ENCODE data around the gene TMCO5A.

Gene TMCO5A

DNA sequence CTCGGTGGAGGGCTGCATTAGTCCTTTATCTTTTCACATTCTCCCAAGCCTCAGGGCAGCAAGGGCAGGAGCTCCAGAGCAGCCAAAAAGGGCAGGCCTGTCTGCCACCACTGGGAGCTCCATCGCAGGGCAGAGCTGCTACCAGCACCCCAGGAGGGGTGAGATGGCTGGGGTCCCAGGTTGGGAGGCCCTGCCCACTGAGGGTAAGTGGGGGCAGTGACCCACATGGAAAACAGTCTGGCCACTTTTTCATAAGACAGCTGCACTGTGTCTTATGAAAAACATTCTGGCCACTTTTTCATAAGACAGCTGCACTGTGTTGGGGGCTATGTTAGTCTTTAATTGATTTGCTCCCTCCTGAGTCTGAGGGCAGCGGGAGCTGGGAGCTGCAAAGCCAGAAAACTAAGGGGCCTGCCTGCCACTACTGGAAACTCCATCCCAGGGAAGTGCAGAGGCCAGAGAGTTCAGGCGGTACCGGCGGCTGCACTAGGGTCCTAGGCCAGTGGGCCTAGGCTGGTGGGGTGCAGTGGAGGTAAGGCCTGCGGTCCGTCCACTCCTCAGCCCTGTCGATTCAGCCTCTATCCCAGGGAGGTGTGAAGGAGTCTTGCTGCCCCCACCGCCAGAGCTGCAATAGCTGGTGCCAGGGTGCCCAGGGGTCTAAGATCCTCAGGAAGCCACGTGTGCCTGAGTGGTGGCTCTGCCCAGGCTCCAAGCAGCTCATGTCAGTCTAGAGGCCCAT is 45.4 kb downstream of the TMCO5A start:
- no peak overlapping the region for H3K4me3 ChIP-seq (ENCODE audit: low read depth, low read length)
- TF ChIP-seq, protein P1, sequence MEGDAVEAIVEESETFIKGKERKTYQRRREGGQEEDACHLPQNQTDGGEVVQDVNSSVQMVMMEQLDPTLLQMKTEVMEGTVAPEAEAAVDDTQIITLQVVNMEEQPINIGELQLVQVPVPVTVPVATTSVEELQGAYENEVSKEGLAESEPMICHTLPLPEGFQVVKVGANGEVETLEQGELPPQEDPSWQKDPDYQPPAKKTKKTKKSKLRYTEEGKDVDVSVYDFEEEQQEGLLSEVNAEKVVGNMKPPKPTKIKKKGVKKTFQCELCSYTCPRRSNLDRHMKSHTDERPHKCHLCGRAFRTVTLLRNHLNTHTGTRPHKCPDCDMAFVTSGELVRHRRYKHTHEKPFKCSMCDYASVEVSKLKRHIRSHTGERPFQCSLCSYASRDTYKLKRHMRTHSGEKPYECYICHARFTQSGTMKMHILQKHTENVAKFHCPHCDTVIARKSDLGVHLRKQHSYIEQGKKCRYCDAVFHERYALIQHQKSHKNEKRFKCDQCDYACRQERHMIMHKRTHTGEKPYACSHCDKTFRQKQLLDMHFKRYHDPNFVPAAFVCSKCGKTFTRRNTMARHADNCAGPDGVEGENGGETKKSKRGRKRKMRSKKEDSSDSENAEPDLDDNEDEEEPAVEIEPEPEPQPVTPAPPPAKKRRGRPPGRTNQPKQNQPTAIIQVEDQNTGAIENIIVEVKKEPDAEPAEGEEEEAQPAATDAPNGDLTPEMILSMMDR (IDR thresholded peaks at IDR 0.05; ENCODE audit: insufficient read depth, low read length, missing control alignments): no peak
- POLR2A ChIA-PET: no interaction called here
- CTCF ChIA-PET: interaction anchor here (0.9 to 3.4 kb wide), 3 partner anchors 16 to 377 kb away, joined by 3 to 21 read pairs (median 4); no protein-coding TSS in a partner anchor
- DNase-seq (ENCODE audit: low read depth, low spot score): no peak

GRCh38 chr15:37981201-37981600 is 46.8 kb downstream of the TMCO5A start:
- POLR2A ChIA-PET: no interaction called here
- TF ChIP-seq, protein P1 (IDR thresholded peaks at IDR 0.05; ENCODE audit: insufficient read depth, low read length, missing control alignments): no peak

DNA sequence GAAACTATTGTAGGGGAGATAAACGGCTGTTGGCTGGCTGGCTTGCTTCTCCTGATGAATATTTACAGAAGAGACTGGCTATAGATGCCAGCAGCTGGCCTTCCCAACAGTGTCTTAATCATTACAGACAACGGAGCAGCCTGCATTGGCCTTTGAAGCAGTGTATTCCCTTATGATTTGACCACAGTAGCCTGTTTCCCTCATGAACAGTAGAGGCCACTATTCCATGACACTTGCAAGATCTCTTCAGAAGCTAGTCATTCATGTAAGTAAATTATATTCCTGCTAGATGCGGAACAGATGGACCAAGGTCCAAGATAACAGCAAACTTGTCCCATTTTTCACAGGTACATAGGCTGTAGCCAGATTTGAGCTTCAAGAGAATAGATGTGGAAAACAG is 47.3 kb downstream of the TMCO5A start:
- POLR2A ChIA-PET: no interaction called here
- TF ChIP-seq, protein P1 (IDR thresholded peaks at IDR 0.05; ENCODE audit: insufficient read depth, low read length, missing control alignments): peak; percentile 39
- CTCF ChIA-PET: interaction anchor here (0.8 to 3.4 kb wide), 13 partner anchors 9 to 473 kb away, joined by 3 to 21 read pairs (median 5); partner anchors contain the start of gene FAM98B
- no peak for DNase-seq (ENCODE audit: low read depth, low spot score)
- H3K4me3 ChIP-seq (ENCODE audit: low read depth, low read length): no peak overlapping the region

More at GRCh38 chr15:37981201-37981600, 46.8 kb downstream of the TMCO5A start:
- CTCF ChIA-PET: interaction anchor here (0.6 to 3.4 kb wide), 12 partner anchors 8 to 473 kb away, joined by 3 to 21 read pairs (median 5); partner anchors contain the start of gene FAM98B
- no peak for DNase-seq (ENCODE audit: low read depth, low spot score)
- H3K4me3 ChIP-seq (ENCODE audit: low read depth, low read length): no peak overlapping the region

- H3K4me3 ChIP-seq (ENCODE audit: low read depth, low read length): no peak overlapping the region
- DNase-seq (ENCODE audit: low read depth, low spot score): no peak
- POLR2A ChIA-PET: no interaction called here
- TF ChIP-seq, protein P1 (IDR thresholded peaks at IDR 0.05; ENCODE audit: insufficient read depth, low read length, missing control alignments): no peak
- CTCF ChIA-PET: interaction anchor here (0.9 to 2.6 kb wide), 5 partner anchors 10 to 455 kb away, joined by 3 to 8 read pairs (median 3); no protein-coding TSS in a partner anchor
Observed at GRCh38 chr15:37984368-37984767, 49.9 kb downstream of the TMCO5A start.

GRCh38 chr15:37995461-37996347 is 61.3 kb downstream of the TMCO5A start:
- ChIA-PET POLR2A (interaction anchor here (2.0 kb wide), 1 partner anchor 256 kb away, joined by 7 read pairs; the partner anchor contains the start of gene SPRED1), CTCF (interaction anchor here (0.6 to 5.7 kb wide), 56 partner anchors 8 to 703 kb away, joined by 3 to 65 read pairs (median 5); partner anchors contain the start of genes FAM98B and SPRED1)
- no peak for DNase-seq (ENCODE audit: low read depth, low spot score)
- TF ChIP-seq, protein P1 (IDR thresholded peaks at IDR 0.05; ENCODE audit: insufficient read depth, low read length, missing control alignments): peak; percentile 36
- no peak overlapping the region for H3K4me3 ChIP-seq (ENCODE audit: low read depth, low read length)

Measured in AG04449 (cell line).